ENCODE measurements around the gene CDHR1. TPM values are rescaled to one million over a fixed set of nuclear protein-coding genes. Genes with fewer than 3 reads are reported as not detected.

CDHR1 gene
- polyA plus RNA-seq, 1 donor from 2014 or later: 1.9 TPM

DNA sequence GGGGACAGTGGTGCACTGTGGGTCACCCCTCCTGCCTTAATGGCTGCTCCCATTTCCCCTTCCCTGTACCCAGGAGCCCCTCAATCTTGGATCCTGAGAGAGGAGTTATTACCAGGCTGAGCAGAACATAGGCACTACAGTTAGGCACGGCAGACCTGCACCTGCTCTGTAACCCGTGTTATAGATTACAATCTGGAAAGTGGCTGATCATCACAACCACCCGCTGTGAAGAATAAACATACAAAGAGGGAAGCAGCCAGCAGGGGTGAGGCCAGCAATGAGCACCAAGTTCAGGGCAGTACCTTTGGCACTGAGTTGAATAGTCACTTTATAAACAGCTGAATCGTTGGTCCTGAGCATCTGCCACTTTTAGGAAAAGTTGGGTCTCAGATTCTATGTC is 1.7 kb downstream of the CDHR1 start:
- Histone ChIP-seq H3F3A (ENCODE audit: insufficient read depth, low read length, poor library complexity, severe bottlenecking) (no peaks in the 10 kb centered on the region), H3K9me3 (ENCODE audit: low read length) (no peaks in the 10 kb centered on the region), H3K4me2 (ENCODE audit: low read length) (no peak overlapping the region), H3K27me3 (ENCODE audit: insufficient read depth, low read depth, low read length) (peaks cover 30% of the 10 kb centered on the region), H2AFZ (ENCODE audit: low read depth, low read length) (no peak overlapping the region), H4K20me1 (ENCODE audit: insufficient read depth) (no peaks in the 10 kb centered on the region), H3K9me2 (ENCODE audit: insufficient read depth, low read length) (no peaks in the 10 kb centered on the region), H3K79me2 (replicated peaks; ENCODE audit: insufficient read depth, low read length) (no peaks in the 10 kb centered on the region), H3K4me3 (ENCODE audit: low read length) (no peak overlapping the region), H3K27ac (ENCODE audit: low read length) (no peak overlapping the region), H3K9ac (ENCODE audit: low read length) (no peak overlapping the region), H3K36me3 (ENCODE audit: insufficient read depth, low read length) (no peaks in the 10 kb centered on the region)
- TF ChIP-seq SMC3 (conservative IDR thresholded peaks at IDR 0.05; ENCODE audit: poor library complexity): no peak

- Histone ChIP-seq H3F3A (ENCODE audit: insufficient read depth, low read length, poor library complexity, severe bottlenecking) (no peaks in the 10 kb centered on the region), H3K4me2 (ENCODE audit: low read length) (no peak overlapping the region), H3K27ac (ENCODE audit: low read length) (no peak overlapping the region), H3K9ac (ENCODE audit: low read length) (no peak overlapping the region), H3K36me3 (ENCODE audit: insufficient read depth, low read length) (no peaks in the 10 kb centered on the region), H3K9me3 (ENCODE audit: low read length) (no peaks in the 10 kb centered on the region), H3K9me2 (ENCODE audit: insufficient read depth, low read length) (no peaks in the 10 kb centered on the region), H3K4me3 (ENCODE audit: low read length) (no peak overlapping the region), H3K27me3 (ENCODE audit: insufficient read depth, low read depth, low read length) (peaks cover 30% of the 10 kb centered on the region), H2AFZ (ENCODE audit: low read depth, low read length) (no peak overlapping the region), H3K79me2 (replicated peaks; ENCODE audit: insufficient read depth, low read length) (no peaks in the 10 kb centered on the region), H4K20me1 (ENCODE audit: insufficient read depth) (no peaks in the 10 kb centered on the region)
- TF ChIP-seq, protein P1, sequence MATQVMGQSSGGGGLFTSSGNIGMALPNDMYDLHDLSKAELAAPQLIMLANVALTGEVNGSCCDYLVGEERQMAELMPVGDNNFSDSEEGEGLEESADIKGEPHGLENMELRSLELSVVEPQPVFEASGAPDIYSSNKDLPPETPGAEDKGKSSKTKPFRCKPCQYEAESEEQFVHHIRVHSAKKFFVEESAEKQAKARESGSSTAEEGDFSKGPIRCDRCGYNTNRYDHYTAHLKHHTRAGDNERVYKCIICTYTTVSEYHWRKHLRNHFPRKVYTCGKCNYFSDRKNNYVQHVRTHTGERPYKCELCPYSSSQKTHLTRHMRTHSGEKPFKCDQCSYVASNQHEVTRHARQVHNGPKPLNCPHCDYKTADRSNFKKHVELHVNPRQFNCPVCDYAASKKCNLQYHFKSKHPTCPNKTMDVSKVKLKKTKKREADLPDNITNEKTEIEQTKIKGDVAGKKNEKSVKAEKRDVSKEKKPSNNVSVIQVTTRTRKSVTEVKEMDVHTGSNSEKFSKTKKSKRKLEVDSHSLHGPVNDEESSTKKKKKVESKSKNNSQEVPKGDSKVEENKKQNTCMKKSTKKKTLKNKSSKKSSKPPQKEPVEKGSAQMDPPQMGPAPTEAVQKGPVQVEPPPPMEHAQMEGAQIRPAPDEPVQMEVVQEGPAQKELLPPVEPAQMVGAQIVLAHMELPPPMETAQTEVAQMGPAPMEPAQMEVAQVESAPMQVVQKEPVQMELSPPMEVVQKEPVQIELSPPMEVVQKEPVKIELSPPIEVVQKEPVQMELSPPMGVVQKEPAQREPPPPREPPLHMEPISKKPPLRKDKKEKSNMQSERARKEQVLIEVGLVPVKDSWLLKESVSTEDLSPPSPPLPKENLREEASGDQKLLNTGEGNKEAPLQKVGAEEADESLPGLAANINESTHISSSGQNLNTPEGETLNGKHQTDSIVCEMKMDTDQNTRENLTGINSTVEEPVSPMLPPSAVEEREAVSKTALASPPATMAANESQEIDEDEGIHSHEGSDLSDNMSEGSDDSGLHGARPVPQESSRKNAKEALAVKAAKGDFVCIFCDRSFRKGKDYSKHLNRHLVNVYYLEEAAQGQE (IDR thresholded peaks at IDR 0.05; ENCODE audit: borderline replicate concordance): no peak
- no peak for TF ChIP-seq POLR2AphosphoS5 (IDR thresholded peaks at IDR 0.05)
- TF ChIP-seq, protein P2, sequence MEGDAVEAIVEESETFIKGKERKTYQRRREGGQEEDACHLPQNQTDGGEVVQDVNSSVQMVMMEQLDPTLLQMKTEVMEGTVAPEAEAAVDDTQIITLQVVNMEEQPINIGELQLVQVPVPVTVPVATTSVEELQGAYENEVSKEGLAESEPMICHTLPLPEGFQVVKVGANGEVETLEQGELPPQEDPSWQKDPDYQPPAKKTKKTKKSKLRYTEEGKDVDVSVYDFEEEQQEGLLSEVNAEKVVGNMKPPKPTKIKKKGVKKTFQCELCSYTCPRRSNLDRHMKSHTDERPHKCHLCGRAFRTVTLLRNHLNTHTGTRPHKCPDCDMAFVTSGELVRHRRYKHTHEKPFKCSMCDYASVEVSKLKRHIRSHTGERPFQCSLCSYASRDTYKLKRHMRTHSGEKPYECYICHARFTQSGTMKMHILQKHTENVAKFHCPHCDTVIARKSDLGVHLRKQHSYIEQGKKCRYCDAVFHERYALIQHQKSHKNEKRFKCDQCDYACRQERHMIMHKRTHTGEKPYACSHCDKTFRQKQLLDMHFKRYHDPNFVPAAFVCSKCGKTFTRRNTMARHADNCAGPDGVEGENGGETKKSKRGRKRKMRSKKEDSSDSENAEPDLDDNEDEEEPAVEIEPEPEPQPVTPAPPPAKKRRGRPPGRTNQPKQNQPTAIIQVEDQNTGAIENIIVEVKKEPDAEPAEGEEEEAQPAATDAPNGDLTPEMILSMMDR (IDR thresholded peaks at IDR 0.05; ENCODE audit: poor library complexity, severe bottlenecking): no peak
Observed at GRCh38 chr10:84196941-84197340, 2.6 kb downstream of the CDHR1 start.

- no peaks in the 10 kb centered on the region for H3F3A ChIP-seq (ENCODE audit: insufficient read depth, low read length, poor library complexity, severe bottlenecking)
- no peaks in the 10 kb centered on the region for H3K9me2 ChIP-seq (ENCODE audit: insufficient read depth, low read length)
- H3K9ac ChIP-seq (ENCODE audit: low read length): no peak overlapping the region
- H3K79me2 ChIP-seq (replicated peaks; ENCODE audit: insufficient read depth, low read length): no peaks in the 10 kb centered on the region
- peaks cover 30% of the 10 kb centered on the region for H3K27me3 ChIP-seq (ENCODE audit: insufficient read depth, low read depth, low read length)
- no peaks in the 10 kb centered on the region for H4K20me1 ChIP-seq (ENCODE audit: insufficient read depth)
- TF ChIP-seq, protein P2 (IDR thresholded peaks at IDR 0.05; ENCODE audit: poor library complexity, severe bottlenecking): no peak
- TF ChIP-seq SMC3 (conservative IDR thresholded peaks at IDR 0.05; ENCODE audit: poor library complexity) (no peak), POLR2AphosphoS5 (IDR thresholded peaks at IDR 0.05) (no peak), TAF1 (IDR thresholded peaks at IDR 0.05; ENCODE audit: low read depth) (no peak), RAD21 (conservative IDR thresholded peaks at IDR 0.05) (no peak), EZH2 (IDR thresholded peaks at IDR 0.05; ENCODE audit: borderline replicate concordance, insufficient read depth, low read length, poor library complexity, severe bottlenecking) (no peak), MXI1 (conservative IDR thresholded peaks at IDR 0.05; ENCODE audit: poor library complexity, severe bottlenecking) (no peak), EP300 (conservative IDR thresholded peaks at IDR 0.05; ENCODE audit: poor library complexity, severe bottlenecking) (no peak)
- TF ChIP-seq, protein P1 (IDR thresholded peaks at IDR 0.05; ENCODE audit: borderline replicate concordance): no peak
- no peak overlapping the region for H3K4me2 ChIP-seq (ENCODE audit: low read length)
- no peak overlapping the region for H3K27ac ChIP-seq (ENCODE audit: low read length)
- no peaks in the 10 kb centered on the region for H3K9me3 ChIP-seq (ENCODE audit: low read length)
- no peak overlapping the region for H2AFZ ChIP-seq (ENCODE audit: low read depth, low read length)
- no peaks in the 10 kb centered on the region for H3K36me3 ChIP-seq (ENCODE audit: insufficient read depth, low read length)
- H3K4me3 ChIP-seq (ENCODE audit: low read length): no peak overlapping the region
Observed at GRCh38 chr10:84197643-84198042, 3.3 kb downstream of the CDHR1 start.
